SIG-M5 (cell line): ENCODE measurements around the gene CYP2W1.
A peak's percentile ranks its signal among the peaks of the same experiment; 100 is the strongest.
"Not testable (repeated sequence)": the region's sequence is repeated elsewhere in the genome, so short reads cannot be mapped to it uniquely, and the experiment has no call there.

Experiments used
- DNase-seq: peaks from one replicate; lab custom pipeline; 2025; lab: John Stamatoyannopoulos, UW

Gene CYP2W1

GRCh38 chr7:952548-953441 is 30.2 kb upstream of the CYP2W1 start:
- no peak for DNase-seq

GRCh38 chr7:953547-954327 is 29.2 kb upstream of the CYP2W1 start:
- DNase-seq = no peak

- no peak for DNase-seq
Observed at GRCh38 chr7:954330-955238, 28.4 kb upstream of the CYP2W1 start, which contains the start of gene ADAP1. Gene ADAP1, minus strand, starts transcription at chr7:954680. Its CDS starts 203 bp downstream, at chr7:954477.

- DNase-seq = no peak
Observed at GRCh38 chr7:956031-956430, 26.9 kb upstream of the CYP2W1 start.

GRCh38 chr7:957418-958220 is 25.4 kb upstream of the CYP2W1 start:
- peak; percentile 13 for DNase-seq

- no peak for DNase-seq
Observed at GRCh38 chr7:958221-959200, 24.5 kb upstream of the CYP2W1 start.

- DNase-seq = no peak
Observed at GRCh38 chr7:959271-959670, 23.7 kb upstream of the CYP2W1 start.

- DNase-seq = not testable (repeated sequence)
Observed at GRCh38 chr7:959740-960139, 23.2 kb upstream of the CYP2W1 start.

- DNase-seq = no peak
Observed at GRCh38 chr7:960269-960871, 22.6 kb upstream of the CYP2W1 start.

- DNase-seq = not testable (repeated sequence)
Observed at GRCh38 chr7:960972-961371, 22.0 kb upstream of the CYP2W1 start.

- DNase-seq = no peak
Observed at GRCh38 chr7:961546-962400, 21.2 kb upstream of the CYP2W1 start.

- DNase-seq = no peak
Observed at GRCh38 chr7:962401-963081, 20.4 kb upstream of the CYP2W1 start.

- no peak for DNase-seq
Observed at GRCh38 chr7:963236-964078, 19.5 kb upstream of the CYP2W1 start.

- peak; percentile 27 for DNase-seq
Observed at GRCh38 chr7:964401-965231, 18.4 kb upstream of the CYP2W1 start.

GRCh38 chr7:966291-967069 is 16.5 kb upstream of the CYP2W1 start:
- no peak for DNase-seq
